ENCODE measurements around the gene TBL1X. TPM values are rescaled to one million over a fixed set of nuclear protein-coding genes. Genes with fewer than 3 reads are reported as not detected.

Gene TBL1X
- total and polyA plus RNA-seq, 7 donors: 2.0 to 17.6 (median 7.8) TPM

DNA sequence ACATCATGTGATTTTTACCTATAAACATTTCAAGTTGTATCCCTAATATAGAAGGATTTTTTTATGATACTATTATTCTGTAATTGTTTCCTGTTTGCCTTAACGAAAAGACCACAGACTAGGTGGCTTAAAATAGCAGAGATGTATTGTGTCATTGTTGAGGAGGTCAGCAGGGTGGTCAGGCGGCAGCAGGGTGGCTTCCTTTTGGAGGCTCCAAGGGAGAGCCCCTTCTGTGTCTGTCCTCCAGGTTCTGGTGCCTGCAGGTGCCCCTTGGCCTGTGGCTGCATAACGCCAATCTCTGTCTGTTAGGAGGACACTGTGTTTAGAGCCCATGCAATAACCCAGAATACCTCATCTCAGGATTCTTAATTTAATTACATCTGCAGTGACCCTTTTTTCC, 118.1 kb downstream of the TBL1X start:
- Histone ChIP-seq H3K27me3 (ENCODE audit: insufficient read depth in 3 of 3, low read length in 2 of 3) (no peaks in the 10 kb centered on the region), H3K9me3 (no peaks in the 10 kb centered on the region), H3K36me3 (ENCODE audit: insufficient read depth in 1 of 2, low read depth in 1 of 2) (no peaks in the 10 kb centered on the region), H3K27ac (no peak overlapping the region), H3K4me3 (no peak overlapping the region), H3K4me1 (no peaks in the 10 kb centered on the region)
- intact Hi-C loops (cut with DNase I): no loop called here
- TF ChIP-seq, protein P1, sequence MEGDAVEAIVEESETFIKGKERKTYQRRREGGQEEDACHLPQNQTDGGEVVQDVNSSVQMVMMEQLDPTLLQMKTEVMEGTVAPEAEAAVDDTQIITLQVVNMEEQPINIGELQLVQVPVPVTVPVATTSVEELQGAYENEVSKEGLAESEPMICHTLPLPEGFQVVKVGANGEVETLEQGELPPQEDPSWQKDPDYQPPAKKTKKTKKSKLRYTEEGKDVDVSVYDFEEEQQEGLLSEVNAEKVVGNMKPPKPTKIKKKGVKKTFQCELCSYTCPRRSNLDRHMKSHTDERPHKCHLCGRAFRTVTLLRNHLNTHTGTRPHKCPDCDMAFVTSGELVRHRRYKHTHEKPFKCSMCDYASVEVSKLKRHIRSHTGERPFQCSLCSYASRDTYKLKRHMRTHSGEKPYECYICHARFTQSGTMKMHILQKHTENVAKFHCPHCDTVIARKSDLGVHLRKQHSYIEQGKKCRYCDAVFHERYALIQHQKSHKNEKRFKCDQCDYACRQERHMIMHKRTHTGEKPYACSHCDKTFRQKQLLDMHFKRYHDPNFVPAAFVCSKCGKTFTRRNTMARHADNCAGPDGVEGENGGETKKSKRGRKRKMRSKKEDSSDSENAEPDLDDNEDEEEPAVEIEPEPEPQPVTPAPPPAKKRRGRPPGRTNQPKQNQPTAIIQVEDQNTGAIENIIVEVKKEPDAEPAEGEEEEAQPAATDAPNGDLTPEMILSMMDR (IDR thresholded peaks at IDR 0.05): no peak
- ATAC-seq (no peak), DNase-seq (no peak)
- 70 to 81% (median 79%) methylated on average over 3 of the region's 3 CpGs for WGBS, 3 donors

DNA sequence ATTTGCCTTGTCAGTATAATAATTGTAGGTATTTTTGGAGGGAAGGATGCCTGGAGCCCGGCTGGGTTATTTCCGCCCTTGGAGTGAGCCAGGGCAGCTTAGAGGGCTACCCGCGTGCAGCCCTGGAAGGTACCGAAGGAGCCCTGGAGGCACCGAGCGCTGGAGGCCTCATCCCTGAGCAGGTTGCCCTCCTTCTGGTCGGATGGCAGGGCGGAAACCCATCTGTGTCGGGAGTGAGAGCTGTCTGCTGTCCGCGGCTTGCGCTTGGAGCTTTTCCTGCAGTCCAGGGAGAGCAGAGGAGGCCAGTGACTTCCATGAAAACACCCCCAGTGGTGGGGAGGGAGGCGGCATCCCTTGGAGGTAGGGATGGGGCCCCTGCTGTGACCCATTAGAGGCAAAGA, 122.1 kb downstream of the TBL1X start:
- peak in 3 of 4 donors; percentile 43 to 79 (median 79) for ATAC-seq
- Histone ChIP-seq H3K4me1 (no peaks in the 10 kb centered on the region), H3K27ac (no peak overlapping the region), H3K27me3 (ENCODE audit: insufficient read depth in 3 of 3, low read length in 2 of 3) (no peaks in the 10 kb centered on the region), H3K4me3 (no peak overlapping the region), H3K9me3 (peaks cover 2% of the 10 kb centered on the region), H3K36me3 (ENCODE audit: insufficient read depth in 1 of 2, low read depth in 1 of 2) (no peaks in the 10 kb centered on the region)
- WGBS, 3 donors: 37 to 64% (median 52%) methylated on average over 10 to 14 of the region's 14 CpGs
- no peak for DNase-seq
- intact Hi-C loops (cut with DNase I): no loop called here
- TF ChIP-seq, protein P1 (IDR thresholded peaks at IDR 0.05): no peak

DNA sequence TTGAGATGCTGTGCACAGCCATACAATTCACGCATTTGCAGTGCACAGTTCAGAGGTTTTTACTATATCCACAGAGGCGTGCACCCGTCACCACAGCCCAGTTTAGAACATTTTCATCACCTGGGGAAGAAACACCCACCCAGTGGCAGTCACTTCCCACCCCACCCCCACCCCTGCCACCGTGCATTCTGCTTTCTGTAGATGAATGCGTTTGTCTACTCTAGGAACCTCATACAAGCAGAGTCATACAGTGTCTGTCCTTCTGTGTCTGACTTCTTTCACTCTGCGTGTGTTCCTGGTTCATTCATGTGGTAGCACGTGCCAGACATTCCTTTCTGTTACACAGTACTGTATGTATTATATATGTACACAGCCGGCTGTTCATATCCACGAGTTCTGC, 122.8 kb downstream of the TBL1X start:
- H3K9me3 ChIP-seq: peaks cover 4% of the 10 kb centered on the region
- no peak overlapping the region for H3K4me3 ChIP-seq
- H3K27me3 ChIP-seq (ENCODE audit: insufficient read depth in 3 of 3, low read length in 2 of 3): no peaks in the 10 kb centered on the region
- H3K36me3 ChIP-seq (ENCODE audit: insufficient read depth in 1 of 2, low read depth in 1 of 2): no peaks in the 10 kb centered on the region
- TF ChIP-seq, protein P1 (IDR thresholded peaks at IDR 0.05): no peak
- H3K27ac ChIP-seq: no peak overlapping the region
- no peaks in the 10 kb centered on the region for H3K4me1 ChIP-seq
- intact Hi-C loops (cut with DNase I): no loop called here
- ATAC-seq: no peak
- DNase-seq: no peak
- 71 to 85% (median 84%) methylated on average over 9 of the region's 9 CpGs for WGBS, 3 donors

DNA sequence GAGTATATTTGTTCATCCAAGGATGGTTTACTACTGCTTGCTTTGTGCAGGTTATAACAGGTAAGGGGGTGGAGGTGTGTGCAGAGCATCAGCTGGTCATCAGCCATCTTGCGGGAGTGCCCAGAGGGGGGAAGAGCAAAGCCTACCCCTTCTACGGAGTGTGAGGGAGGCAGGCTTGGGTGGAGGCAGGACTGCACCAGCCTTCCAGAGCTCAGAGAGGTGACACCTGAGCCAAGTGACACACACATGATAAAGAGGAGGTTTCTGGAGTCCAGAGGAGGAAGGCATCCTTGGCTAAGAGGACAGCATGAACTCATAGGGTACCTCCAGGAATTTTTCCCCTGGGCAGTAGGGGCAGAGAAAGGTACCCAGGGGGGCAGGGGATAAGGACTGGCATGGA, 126.6 kb downstream of the TBL1X start:
- TF ChIP-seq, protein P1 (IDR thresholded peaks at IDR 0.05): no peak
- DNase-seq (no peak), ATAC-seq (no peak)
- no peaks in the 10 kb centered on the region for H3K4me1 ChIP-seq
- 80 to 90% (median 86%) methylated on average over 1 to 2 of the region's 2 CpGs for WGBS, 3 donors
- H3K9me3 ChIP-seq: peaks cover 4% of the 10 kb centered on the region
- no peaks in the 10 kb centered on the region for H3K27me3 ChIP-seq (ENCODE audit: insufficient read depth in 3 of 3, low read length in 2 of 3)
- no peak overlapping the region for H3K27ac ChIP-seq
- intact Hi-C loops (cut with DNase I): no loop called here
- H3K4me3 ChIP-seq: no peak overlapping the region
- H3K36me3 ChIP-seq (ENCODE audit: insufficient read depth in 1 of 2, low read depth in 1 of 2): no peaks in the 10 kb centered on the region

DNA sequence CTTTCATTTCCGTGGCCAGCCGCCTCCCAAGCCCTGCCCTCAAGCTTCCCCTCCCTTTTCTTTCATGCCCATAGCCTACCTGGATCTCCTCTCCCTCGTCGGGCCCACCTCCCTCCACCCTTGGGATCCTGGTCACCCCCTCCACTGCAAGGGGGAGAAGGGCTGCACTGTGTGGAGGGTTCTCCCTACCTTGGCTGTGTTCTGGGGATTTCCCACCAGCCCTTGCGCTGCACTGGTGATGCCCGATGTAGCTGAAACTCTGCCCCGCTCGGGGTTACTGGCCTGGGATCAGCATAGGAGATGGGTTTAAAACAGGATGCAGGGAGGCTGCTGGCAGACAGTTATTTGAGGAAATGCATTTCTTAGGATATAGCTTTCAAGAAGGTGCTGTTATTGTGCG, 128.9 kb downstream of the TBL1X start:
- Histone ChIP-seq H3K27me3 (ENCODE audit: insufficient read depth in 3 of 3, low read length in 2 of 3) (no peaks in the 10 kb centered on the region), H3K27ac (no peak overlapping the region), H3K4me1 (no peaks in the 10 kb centered on the region), H3K9me3 (peaks cover 4% of the 10 kb centered on the region), H3K4me3 (no peak overlapping the region), H3K36me3 (ENCODE audit: insufficient read depth in 1 of 2, low read depth in 1 of 2) (no peaks in the 10 kb centered on the region)
- DNase-seq (no peak), ATAC-seq (no peak)
- intact Hi-C loops (cut with DNase I): no loop called here
- TF ChIP-seq, protein P1 (IDR thresholded peaks at IDR 0.05): no peak
- 86 to 95% (median 92%) methylated on average over 9 of the region's 9 CpGs for WGBS, 3 donors
